HepG2 (cell line): ENCODE data around the gene PDGFD. TPM values are rescaled to one million over a fixed set of nuclear protein-coding genes. Genes with fewer than 3 reads are reported as not detected.

Experiments used
- ATAD3A ChIP-seq: sonication (generic); formaldehyde crosslinking; IDR thresholded peaks from 2 replicates; pipeline ENCODE4 v1.4.0; 2020; ENCODE audit warnings: missing genetic modification reagents
- CHD2 ChIP-seq: IDR thresholded peaks from 2 replicates; pipeline ENCODE4 v1.6.1; 2011; ENCODE audit warnings: low read depth, low read length, improper control_type of control experiment
- FOSL2 ChIP-seq: sonication (generic); formaldehyde crosslinking; IDR thresholded peaks from 2 replicates; pipeline ENCODE4 v1.4.0; 2020; ENCODE audit warnings: missing genetic modification reagents
- KDM6A ChIP-seq: IDR thresholded peaks from 2 replicates; pipeline ENCODE4 v1.6.1; 2016; ENCODE audit warnings: low read depth
- KLF15 ChIP-seq: sonication (generic); formaldehyde crosslinking; IDR thresholded peaks from 2 replicates; pipeline ENCODE4 v1.8.1; 2023; ENCODE audit warnings: borderline replicate concordance, mild to moderate bottlenecking, inconsistent platforms, missing genetic modification reagents, mixed read lengths
- NR2F6 ChIP-seq, 2 experiments: IDR thresholded peaks; 2 replicates each; pipeline ENCODE4 v1.6.1; 2016; ENCODE audit warnings: antibody characterized with exemption in 1 of 2, mild to moderate bottlenecking in 1 of 2
- SIX1 ChIP-seq: sonication (generic); formaldehyde crosslinking; IDR thresholded peaks from 2 replicates; pipeline ENCODE4 v1.4.0; 2020; ENCODE audit warnings: missing genetic modification reagents, borderline replicate concordance
- SMARCC2 ChIP-seq: fragments of 450-650 bp; IDR thresholded peaks from 2 replicates; pipeline ENCODE4 v1.6.1; 2017; ENCODE audit warnings: antibody characterized with exemption, mild to moderate bottlenecking
- ZBTB2 ChIP-seq: sonication (generic); formaldehyde crosslinking; IDR thresholded peaks from 2 replicates; pipeline ENCODE4 v1.8.0; 2022; ENCODE audit warnings: low read depth, missing genetic modification reagents
- ZBTB39 ChIP-seq: sonication (generic); formaldehyde crosslinking; IDR thresholded peaks from 2 replicates; pipeline ENCODE4 v1.5.0; 2020; ENCODE audit warnings: missing genetic modification reagents
- ZNF18 ChIP-seq: sonication (generic); formaldehyde crosslinking; IDR thresholded peaks from 2 replicates; pipeline ENCODE4 v1.8.0; 2022; ENCODE audit warnings: mild to moderate bottlenecking, missing genetic modification reagents; ENCODE audit not compliant: insufficient replicate concordance
- ZNF790 ChIP-seq: sonication (generic); formaldehyde crosslinking; IDR thresholded peaks from 2 replicates; pipeline ENCODE4 v1.8.0; 2022; ENCODE audit warnings: missing genetic modification reagents, mild to moderate bottlenecking, borderline replicate concordance
- polyA plus RNA-seq, 8 experiments: library from polyadenylated mRNA; depleted of rRNA in 3 of 8; stranded (reverse) in 7 of 8; unstranded in 1 of 8; fragments of >200 nt; fragmentation: Illumina TruSeq in 4 of 8; extraction: Trizol in 4 of 8; gene quantifications; 2 replicates each; pipeline versions ENCODE4 v1.2.1 to v1.2.3, GENCODE V29; 2011 to 2016; ENCODE audit warnings: low read depth in 4 of 8, missing spikeins in 1 of 8, mixed read lengths in 1 of 8; ENCODE audit not compliant: insufficient read depth in 1 of 8
- total RNA-seq, 5 experiments: library from RNA; depleted of rRNA; stranded (reverse); fragments of >200 nt; fragmentation: Illumina TruSeq; extraction: Trizol; gene quantifications; 2 replicates each; pipeline ENCODE4 v1.2.3, GENCODE V29; 2016; ENCODE audit warnings: low read depth in 1 of 5

The PDGFD gene
- total and polyA plus RNA-seq, 2 of the 13 experiments (the other 11 are each of a cell fraction or from before 2014, with no cell fraction given): 0.09 to 0.29 TPM

DNA sequence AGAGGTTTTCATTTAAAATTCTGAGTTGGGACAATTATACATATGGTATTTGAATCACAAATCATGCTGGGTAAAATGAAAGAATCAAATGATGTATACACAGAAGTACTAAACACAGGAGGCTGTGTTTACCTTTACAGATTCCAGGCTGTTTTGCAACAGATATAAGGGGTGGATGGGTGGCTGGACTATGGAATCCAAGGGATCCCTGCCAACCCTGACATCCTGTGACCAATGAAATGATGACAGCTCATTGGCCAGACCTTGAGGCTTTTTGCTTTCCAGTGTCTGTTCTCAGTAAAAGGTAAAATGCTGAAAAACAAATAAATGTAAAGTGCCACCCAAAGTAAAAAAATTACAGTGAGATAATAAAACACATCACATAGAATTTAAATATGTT is 130.8 kb downstream of the PDGFD start (continued):
- TF ChIP-seq NR2F6 (IDR thresholded peaks at IDR 0.05) (no peak), NR2F6 (CRISPR knock-in tag; IDR thresholded peaks at IDR 0.05) (no peak), KDM6A (CRISPR knock-in tag) (no peak), CHD2 (no peak), ZNF790 (CRISPR knock-in tag) (no peak), SIX1 (CRISPR knock-in tag) (no peak), SMARCC2 (no peak), ZNF18 (CRISPR knock-in tag) (no peak), KLF15 (CRISPR knock-in tag) (no peak), ZBTB39 (CRISPR knock-in tag) (no peak), ZBTB2 (no peak), FOSL2 (CRISPR knock-in tag) (peak; percentile 39; the same call in 1 of the 2 replicates), ATAD3A (CRISPR knock-in tag) (no peak)
